ENCODE data around the gene PITPNC1.

The PITPNC1 gene

DNA sequence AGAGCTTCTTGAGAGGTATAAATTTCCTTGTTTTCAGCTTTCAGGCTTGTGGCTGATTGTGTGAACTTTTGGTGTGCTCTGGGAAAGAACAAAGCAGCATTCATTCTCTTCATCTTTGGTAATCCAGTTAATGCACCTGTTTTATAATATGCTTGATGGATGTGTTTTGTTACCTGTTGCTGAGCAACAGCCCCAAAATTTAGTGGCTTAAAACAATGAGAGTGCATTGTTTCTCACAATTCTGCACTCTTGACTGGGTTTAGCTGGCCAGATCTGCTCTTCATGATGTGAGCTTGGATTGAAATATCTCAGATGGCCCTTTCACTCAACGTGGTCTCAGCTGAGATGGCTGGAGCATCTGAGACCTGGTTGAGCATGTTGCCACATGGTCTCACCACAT, 281.9 kb downstream of the PITPNC1 start:
- no peak for DNase-seq

DNA sequence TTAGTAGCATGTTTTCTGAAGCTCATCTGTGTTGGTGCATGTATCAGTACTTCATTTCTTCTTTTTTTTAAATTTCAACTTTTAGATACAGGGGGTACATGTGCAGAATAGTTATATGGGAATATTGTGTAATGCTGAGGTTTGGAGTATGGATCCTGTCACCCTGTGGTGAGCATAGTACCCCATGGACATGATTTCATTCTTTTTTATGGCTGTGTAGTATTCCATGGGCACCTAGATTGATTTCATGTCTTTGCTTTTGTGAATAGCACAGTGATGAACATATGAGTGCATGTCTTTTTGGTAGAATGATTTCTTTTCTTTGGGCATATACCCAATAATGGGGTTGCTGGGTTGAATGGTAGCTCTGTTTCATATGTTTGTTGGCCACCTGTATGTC, 285.6 kb downstream of the PITPNC1 start:
- no peak for DNase-seq

DNA sequence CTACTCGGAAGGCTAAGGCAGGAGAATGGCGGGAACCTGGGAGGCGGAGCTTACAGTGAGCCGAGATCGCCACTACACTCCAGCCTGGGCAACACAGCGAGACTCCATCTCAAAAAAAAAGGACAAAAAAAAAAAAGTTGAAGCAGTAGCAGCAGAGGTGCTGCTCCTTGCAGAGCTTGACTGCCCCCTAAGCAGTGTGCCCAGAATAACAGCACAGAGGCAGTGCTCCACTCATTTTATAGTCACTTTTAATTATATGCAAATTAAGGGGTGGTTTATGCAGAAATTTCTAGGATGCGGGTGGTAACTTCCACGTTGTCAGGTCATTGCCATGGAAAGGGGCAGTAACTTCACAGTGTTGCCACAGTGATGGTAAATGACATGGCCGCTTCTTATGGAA, 286.4 kb downstream of the PITPNC1 start:
- DNase-seq, result no peak

DNA sequence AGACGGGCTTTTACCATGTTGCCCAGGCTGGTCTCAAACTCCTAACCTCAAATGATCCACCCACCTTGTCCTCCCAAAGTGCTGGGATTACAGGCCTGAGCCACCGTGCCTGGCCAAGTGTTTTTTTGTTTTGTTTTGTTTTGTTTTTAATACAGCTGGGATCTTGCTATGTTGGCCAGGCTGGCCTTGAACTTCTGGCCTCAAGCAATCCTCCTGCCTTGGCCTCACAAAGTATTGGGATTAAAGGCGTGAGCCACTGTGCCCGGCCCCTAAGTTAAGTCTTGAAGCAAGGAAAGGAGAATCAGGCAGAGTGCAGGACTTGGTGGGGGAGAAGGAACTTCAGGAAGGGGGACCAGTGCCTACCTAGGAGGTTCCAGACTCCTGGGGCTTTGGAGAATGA, 288.9 kb downstream of the PITPNC1 start:
- no peak for DNase-seq

DNA sequence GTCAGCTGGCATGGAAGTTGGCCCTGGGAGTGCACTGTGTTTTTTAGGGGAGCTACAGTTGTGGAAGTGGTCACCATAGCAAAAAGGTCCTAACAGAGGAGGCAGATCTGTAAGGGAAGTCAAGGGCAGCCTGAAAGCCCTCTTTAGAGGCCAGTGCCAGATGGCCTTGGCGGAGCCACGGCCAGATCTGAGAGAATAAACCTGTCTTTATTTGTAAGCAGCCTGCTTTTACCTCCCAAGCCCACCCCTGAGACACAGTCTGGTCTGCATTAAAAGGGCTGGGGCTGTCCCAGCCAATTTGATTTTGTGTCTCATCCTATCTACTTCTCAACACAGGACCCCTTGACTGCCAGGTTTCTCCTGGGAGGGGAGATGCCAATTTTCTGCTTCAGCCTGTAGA, 289.6 kb downstream of the PITPNC1 start:
- DNase-seq, result no peak

DNA sequence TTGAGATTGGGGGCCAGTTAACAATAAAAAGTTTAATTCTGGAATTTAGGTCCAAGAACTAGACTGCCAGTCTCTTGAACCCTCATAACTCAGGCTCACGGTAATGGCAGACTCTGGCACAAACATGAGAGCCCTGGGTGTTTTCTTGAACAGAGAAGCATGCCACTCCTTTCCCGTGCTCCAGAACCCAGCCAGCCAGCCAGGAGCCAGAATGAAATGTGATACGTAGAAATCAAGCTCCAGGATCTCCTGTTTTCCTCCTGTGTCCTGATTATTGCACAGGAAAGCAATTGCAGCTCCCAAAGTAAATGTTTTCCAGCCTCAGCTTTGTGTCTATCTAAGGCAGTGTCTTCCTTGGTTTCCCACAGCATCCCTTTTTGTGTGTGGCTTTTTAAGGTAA, 294.4 kb downstream of the PITPNC1 start:
- peak; percentile 47 for DNase-seq

DNA sequence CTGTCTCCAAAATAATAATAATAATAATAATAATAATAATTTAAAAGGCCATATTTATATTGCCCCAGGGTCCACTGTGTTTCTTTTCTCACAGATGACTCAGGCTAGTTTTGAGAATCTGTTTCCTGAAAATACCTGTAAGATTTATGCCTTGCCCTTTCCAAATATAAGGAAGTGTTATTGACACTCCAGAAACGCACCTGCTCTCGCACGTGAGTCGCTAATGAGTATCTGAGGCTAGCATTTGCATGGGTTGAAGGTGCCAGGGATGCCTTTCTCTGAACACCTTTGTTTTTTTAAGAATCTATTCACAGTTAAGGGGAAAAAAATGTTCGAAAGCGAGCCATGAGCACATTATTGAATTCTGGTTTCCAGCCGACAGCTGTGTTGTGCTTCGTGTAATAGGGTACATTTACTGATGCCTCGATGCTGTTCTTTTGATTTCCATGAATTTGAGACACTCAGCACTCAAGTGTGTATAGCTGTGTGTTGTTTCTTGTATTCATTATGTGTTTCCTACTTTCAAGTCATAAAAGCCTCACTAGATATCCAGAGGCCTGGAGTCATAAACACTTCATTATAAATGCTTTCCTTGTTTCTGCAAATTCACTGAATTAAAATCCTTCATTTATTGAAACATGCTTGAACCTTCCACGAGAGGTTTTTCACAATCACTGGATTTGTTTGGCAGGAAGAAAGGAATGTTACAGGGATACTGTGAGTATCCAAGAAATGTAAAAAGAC, 295.7 kb downstream of the PITPNC1 start:
- peak; percentile 46 for DNase-seq

DNA sequence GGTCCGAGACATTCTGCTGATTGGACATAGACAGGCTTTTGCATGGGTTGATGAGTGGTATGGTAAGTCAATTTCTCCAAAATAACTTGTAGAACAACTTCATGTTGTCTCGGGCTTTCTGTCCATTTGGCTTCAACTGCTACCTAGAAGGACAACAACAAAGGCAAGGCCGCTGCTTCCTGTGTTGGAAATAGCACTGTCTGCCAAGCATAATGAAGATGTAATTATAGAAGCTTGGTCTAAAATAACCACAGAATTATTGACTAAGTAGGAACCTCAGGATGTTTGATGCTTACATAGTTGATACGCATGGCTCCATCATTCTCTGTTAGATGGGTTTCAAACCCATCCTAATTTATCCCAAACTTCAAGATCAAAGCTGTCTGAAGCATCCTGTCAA, 298.4 kb downstream of the PITPNC1 start:
- DNase-seq, result no peak

DNA sequence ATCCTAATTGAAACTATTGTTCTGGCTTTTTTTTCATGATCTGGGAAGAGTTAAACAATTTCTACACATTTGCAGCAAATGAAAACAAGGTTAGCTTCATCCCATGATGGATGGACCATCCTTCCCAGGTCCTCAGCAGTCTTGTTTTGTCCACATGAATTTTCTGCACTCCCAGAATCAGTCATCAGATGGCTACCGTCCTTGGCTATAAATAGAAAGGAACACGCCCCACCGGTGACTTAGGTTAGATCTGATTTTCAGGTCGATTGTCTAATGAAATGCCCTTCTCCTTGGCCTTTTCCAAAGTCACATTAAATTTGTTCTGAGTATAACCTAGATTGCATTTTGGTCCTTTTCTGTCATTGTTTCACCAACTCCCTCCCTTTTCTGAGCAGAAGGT, 299.2 kb downstream of the PITPNC1 start:
- DNase-seq, result no peak

DNA sequence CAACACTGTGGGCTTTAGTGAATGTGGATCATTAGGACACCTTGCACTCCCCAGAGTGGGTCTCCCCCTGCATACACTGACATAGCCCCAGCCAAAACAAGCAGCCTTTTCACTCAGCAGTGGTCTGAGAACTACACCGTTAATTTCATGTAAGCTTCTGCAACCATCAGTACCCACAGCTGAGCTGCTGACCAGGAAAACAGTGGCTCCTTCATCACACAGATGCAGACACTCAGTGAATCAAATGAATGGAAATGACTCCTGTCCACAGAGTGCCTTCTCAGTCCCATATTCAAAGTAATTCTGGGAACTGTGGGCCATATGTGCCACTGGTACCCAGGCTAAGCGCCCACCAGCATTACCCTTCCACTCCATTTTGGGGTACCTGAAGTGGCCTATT, 301.3 kb downstream of the PITPNC1 start:
- DNase-seq, result no peak

DNA sequence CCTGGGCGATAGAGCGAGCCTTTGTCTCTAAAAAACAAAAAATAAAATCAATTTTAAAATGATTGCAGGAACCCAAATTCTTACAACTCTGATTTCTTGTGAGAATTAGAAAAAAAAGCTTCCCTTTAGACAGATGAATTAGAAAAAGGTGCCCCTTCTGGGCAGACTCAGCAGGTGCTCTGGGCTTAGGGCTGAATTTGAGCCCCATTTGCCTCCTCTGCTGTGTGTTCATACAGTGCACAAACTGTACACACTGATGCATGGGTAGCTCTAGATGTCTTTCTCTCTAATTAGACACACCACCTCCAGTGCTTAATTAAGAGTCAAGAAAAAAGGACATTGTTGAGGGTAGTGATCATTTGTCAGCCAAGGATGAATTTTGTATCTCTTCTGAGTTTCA, 302.1 kb downstream of the PITPNC1 start:
- no peak for DNase-seq

DNA sequence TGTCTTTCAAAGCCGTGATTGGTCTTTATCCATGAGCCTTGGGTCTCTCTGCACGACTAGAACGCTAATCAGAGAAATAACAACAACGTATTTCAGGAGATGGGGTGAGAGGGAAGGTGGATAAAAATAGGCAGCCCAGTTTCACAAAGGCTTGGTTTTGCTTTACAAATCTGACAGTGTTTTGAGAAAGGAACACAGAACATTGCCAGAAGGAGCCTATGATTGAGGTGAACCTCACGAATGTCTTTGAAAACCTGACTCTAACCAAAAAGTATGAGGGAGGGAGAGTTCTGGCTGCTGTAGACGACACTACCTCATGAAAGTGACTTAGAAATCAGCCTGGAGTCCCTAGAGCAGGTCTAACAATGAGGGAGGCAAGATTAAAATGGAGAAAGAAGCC, 302.6 kb downstream of the PITPNC1 start:
- DNase-seq, result no peak

DNA sequence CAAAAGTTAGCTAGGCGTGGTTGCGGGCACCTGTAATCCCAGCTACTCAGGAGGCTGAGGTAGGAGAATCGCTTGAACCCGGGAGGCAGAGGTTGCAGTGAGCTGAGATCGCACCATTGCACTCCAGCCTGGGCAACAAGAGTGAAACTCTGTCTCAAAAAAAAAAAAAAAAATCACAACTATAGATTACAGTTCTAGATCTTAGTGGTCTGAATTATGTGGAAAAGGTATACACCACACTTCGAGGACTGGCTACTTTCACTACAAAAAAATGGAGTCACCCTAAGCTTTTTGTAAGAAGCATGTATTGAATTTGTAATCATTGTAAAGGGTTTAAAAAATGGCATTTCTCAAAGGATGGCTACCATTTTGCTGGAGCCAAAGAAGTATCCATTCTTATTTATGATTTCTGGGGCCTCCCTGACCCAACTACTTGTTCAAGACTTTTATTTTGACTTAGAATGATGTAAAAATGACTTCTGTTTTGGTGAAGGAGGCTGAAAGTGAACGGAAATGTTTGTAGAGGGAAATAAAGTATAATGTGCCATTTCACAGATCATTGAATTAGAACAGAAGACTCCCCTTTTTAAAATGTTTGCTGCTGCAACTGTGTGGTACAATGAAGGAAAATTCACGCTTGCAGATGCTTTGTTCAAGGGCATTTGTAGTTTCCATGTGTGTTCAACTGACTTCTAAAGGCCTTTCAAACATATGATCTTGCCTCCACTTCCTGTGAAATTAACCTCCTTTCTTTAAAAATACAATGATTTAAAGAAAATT, 303.6 kb downstream of the PITPNC1 start:
- DNase-seq, result no peak

DNA sequence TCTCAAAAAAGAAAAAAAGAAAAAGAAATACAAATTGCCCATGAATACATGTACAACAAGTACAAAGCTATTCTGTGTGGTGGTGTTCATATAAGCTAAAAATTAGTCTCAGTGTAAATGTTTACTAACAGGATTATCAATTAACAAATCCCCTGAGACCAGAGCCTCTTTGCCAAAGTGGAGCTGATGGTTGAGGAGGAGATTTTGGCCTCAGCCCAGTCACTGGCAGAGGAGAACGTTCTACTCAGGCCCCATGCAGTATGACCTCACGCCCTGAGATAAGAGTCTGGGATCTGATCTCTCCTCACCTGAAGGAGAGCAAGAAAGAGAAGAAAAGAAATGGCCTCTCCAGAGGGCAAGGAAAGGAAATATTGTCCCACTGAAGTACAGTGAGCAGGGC, 305.1 kb downstream of the PITPNC1 start:
- DNase-seq, result peak; percentile 19

DNA sequence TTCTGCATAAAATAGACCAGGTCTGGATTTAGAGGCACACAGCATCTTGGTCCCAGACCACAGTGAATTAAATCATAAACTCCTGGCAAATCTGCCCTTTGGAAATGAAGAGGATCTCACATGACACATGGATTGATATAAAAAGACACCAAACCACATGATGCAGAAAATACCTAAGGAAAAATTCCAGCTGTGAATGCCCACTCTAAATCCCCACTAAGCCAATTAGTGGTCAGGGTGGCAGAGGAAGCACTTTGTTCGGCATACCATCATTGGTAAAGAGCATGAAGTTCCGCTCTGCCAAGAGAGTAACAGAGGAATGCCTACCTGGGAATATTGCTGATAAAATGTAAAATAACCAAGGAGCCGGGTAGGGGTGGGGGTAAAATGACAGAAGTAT, 308.3 kb downstream of the PITPNC1 start:
- no peak for DNase-seq

DNA sequence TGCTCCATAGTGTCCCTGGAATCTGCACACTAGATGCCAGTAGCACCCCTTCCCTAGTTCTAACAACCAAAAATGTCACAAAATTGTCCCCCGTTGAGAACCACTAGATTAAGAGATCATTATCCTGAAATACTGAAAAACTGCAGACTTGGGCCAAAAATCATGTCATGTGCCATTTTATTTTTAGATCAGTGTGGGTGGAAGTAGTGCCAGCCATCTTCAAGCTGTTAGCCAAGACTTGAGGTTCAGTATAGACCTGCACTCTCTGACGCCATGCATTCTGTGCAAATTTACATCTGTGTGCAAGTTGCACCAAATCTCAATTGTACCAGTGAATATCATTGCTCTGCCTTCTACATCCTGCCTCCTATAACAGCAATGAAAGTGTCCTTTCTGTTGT, 309.2 kb downstream of the PITPNC1 start:
- no peak for DNase-seq

DNA sequence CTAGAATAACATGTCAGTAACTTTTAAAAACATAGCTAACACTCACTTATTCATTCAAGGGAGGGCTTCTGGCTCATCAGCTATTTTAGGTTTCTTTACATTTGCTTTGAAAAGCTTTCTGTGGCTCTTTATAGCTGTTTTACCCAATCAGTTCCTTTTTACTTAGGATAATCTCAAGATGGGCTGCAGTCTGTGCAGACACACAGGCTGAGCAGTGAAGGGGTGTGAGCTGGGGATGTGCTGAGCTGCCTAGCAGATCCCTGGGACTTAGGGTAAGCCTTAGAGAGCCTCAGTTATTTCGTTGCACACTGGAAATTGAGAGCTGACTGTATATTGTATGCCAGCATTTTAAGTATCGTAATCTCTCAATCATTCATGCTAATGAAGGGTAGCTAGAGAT, 310.4 kb downstream of the PITPNC1 start:
- DNase-seq, result no peak

DNA sequence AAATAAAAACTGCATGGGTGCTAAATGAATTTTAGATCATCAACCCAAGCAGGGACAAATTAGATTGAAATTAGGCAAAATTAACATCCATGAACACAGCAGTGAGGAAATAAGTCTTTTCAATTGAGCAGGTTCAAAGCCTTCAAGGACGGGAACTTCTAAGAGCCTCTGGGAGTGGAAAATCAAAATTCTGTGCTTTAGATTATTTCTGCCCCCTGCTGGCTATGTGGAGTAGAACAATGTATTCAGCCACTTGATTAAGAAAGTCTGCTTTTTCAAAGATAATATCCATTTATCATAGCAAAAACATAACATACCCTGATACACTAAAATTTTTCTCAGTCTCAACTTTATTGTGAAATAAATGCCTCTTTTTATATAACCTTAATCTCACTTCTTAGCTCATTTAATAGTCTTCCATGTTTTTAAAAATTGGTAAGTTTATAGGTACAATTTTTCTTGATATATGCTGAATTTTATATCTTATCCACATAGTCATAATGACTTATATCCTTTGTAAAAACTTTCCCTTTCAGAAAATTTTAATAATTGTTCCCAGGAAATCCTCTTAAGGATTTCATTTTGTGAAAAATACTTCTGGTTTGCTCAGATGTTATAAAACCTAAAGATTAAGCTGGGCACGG, 312.6 kb downstream of the PITPNC1 start:
- peak; percentile 62 for DNase-seq

DNA sequence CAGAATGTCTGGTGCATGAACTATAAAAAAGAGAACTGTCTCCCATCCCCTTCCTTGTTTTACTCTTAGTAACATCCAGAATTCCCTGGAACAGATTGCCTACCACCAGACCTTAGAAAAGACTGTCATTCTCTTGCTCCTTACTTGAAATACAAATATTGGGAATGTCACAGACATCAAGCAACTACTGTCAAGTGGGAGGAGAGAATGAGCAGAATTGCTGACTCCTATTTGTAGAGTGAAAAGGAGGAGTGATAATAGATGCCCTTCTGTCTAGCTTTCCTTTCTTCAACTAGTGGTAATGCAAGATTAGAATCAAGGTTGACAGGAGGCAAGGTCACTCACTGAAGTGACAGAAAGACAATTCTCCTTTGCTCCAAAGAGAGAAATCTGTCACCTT, 316.7 kb downstream of the PITPNC1 start:
- no peak for DNase-seq

DNA sequence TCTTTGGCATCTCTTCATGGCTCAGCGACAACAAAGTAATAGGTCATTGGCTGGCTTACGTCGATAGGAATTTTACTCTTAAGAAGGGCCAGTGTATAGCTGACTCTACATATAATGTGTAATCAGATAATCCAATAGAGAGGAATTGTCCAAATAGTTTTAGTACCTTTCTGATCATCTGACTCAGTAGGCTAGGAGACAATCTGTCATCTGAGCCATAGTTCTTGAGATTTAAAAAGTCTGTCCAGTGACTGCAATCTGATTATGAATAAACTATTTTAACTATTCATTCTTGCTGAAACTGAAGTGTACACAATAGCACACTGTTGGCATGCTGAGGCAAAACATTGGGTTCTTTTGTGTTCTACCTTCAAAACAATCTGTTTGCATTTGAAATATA, 319.3 kb downstream of the PITPNC1 start:
- DNase-seq, result no peak

DNA sequence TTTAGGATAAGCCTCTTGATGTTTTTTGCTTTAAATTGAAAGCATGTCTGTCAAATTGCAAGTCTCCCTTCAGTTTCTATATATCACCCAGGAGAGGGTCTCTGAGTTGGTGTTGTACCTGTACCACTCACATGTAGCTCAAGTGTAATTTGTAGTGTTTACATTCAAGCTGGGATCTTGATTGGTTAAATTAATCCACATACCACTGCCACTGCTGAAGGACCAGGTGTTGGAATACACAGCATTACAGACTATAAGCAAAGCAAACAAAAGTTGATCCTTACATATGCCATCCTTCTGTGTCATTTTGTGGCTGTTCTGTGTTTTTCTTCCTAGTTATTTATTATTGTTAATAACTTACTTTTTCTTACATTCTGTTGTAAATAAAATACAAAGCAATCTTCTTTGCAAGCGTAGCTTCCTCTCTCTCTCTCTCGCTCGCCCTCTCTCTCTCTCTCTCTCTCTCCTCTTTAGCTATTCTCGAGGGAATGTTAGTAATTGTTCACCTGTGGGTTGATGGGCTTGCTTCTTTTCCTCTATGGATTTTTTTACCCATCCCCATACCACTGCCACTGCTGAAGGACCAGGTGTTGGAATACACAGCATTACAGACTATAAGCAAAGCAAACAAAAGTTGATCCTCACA, 319.9 kb downstream of the PITPNC1 start:
- no peak for DNase-seq

DNA sequence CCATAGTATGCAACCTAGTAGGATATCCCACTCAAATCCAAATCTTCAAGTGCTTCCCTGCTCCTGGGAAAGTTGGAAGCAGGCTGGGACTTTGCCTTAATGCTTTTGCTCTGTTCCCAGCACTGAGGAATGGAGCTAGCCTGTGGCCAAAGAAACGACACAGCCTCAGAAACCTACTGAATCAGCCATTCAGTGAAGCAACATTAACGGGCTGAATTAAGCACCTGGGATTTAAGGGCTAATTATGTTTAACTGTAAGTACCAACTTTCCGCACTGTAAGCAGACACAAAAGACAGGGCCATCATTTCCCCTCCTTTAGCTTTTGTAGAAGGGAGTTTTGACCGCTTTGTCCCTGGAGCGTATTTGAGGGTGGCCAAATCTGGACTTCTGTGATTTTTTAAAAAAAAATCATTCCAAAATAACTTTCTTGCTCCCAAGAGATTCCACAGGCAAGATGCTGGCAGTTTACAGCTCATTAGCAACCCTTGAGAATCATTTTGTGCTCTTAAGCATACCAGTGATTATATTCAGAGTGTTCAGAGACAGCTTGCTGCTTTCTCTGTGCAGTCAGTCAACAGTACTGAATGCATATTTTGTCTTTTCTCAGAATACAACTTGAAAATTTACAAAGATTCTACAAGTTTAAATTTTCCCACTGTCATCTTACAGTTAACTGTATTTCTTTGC, 323.1 kb downstream of the PITPNC1 start:
- DNase-seq, result no peak

DNA sequence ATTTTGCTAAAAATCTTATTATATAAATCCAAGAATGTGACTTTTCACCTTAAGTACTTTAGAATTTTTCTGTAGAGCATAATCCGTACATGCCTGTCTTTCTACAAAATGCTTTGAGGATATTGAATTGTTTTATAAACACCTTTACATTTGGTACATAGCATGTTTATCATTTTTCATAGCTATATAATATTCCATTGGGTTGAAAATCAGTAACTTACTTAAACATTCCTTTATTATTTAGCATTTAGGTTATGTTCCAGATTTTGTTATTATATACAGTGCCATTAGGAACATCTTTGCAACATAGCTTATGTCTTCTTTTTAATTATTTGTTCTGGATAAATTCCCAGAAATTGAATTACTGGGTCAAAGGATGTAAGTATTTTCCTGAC, 323.6 kb downstream of the PITPNC1 start:
- DNase-seq, result no peak

Measured in NCI-H1092 (cell line).